Stomach (tissue), 9 donors: ENCODE results near the gene LILRB5. TPM values are rescaled to one million over a fixed set of nuclear protein-coding genes. Genes with fewer than 3 reads are reported as not detected.
A peak's percentile ranks its signal among the peaks of the same experiment; 100 is the strongest.
"Not testable (repeated sequence)": the region's sequence is repeated elsewhere in the genome, so short reads cannot be mapped to it uniquely, and the experiment has no call there.

Source experiments
- DNase-seq, 2 donors: peaks; one replicate each; pipeline versions ENCODE4 v3.0.0 to v3.0.0-alpha.2; 2013 to 2019
- H3K27ac ChIP-seq, 5 donors: fragments of 200-600 bp in 4 of 5; sonication (generic) in 4 of 5; one replicate each; pipeline ENCODE4 v1.5.1; 2013 to 2019; ENCODE audit warnings: mild to moderate bottlenecking in 1 of 5, moderate library complexity in 1 of 5
- H3K27me3 ChIP-seq, 3 donors: fragments of 200-600 bp; sonication (generic); one replicate each; pipeline ENCODE4 v1.5.1; 2017 to 2019; ENCODE audit warnings: mixed run types in 1 of 3
- H3K36me3 ChIP-seq, 4 donors: fragments of 200-600 bp; sonication (generic); 1 replicate in 3 of 4; 2 replicates in 1 of 4; pipeline ENCODE4 v1.5.1; 2016 to 2019
- H3K4me1 ChIP-seq, 4 donors: fragments of 200-600 bp; sonication (generic); one replicate each; pipeline ENCODE4 v1.5.1; 2016 to 2019
- H3K4me3 ChIP-seq, 4 donors: fragments of 200-600 bp; sonication (generic) in 3 of 4; one replicate each; pipeline ENCODE4 v1.5.1; 2016 to 2019; ENCODE audit warnings: mild to moderate bottlenecking in 1 of 4
- H3K9me3 ChIP-seq, 4 donors: fragments of 200-600 bp; sonication (generic); one replicate each; pipeline ENCODE4 v1.5.1; 2016 to 2019
- CTCF ChIP-seq, 7 experiments: fragments of 450-650 bp in 4 of 7; fragments of 200-600 bp in 3 of 7; sonication (generic) in 3 of 7; IDR thresholded peaks; one replicate each; pipeline ENCODE4 v1.5.1; 2016 to 2019; ENCODE audit warnings: antibody characterized with exemption in 7 of 7, control low read depth in 2 of 7, mild to moderate bottlenecking in 1 of 7
- EP300 ChIP-seq: sonication (generic); formaldehyde crosslinking; IDR thresholded peaks from one replicate; pipeline ENCODE4 v1.6.1; 2017; ENCODE audit warnings: antibody characterized with exemption
- POLR2A ChIP-seq, 4 donors: fragments of 450-650 bp; IDR thresholded peaks; one replicate each; pipeline ENCODE4 v1.6.1; 2016; ENCODE audit warnings: antibody characterized with exemption in 4 of 4, control low read depth in 2 of 4, mild to moderate bottlenecking in 1 of 4, moderate library complexity in 1 of 4
- POLR2AphosphoS5 ChIP-seq, 3 donors: sonication (generic); formaldehyde crosslinking; IDR thresholded peaks; one replicate each; pipeline ENCODE4 v1.6.1; 2016; ENCODE audit warnings: antibody characterized with exemption in 3 of 3
- WGBS, 5 donors: extraction: QIAGEN DNeasy Blood & Tissue Kit in 3 of 5; methylation state at CpG; one replicate each; pipeline versions ENCODE4 v1.1.5 to v1.1.7; 2013 to 2018; 5-methylcytosine and 5-hydroxymethylcytosine counted together
- intact Hi-C: fragments of 100-400 bp; cut with DNase I; formaldehyde crosslinking; loops from one replicate; pipeline ENCODE4 v1.15.1; 2023; ENCODE audit warnings: low total_unique reads
- polyA plus RNA-seq, 3 donors: library from polyadenylated mRNA; stranded (reverse); fragments of 200-250 nt; gene quantifications; one replicate each; pipeline ENCODE4 v1.2.3, GENCODE V29; 2013
- total RNA-seq, 5 donors: library from RNA; depleted of rRNA; stranded (reverse); fragments of >200 nt; gene quantifications; one replicate each; pipeline versions ENCODE4 v1.1.0 to v1.2.3, GENCODE V29; 2014 to 2016
- donor health status: healthy with polysubstance abuse.
- donor health status: Bipolar disorder and iron deficiency.
- donor health status: healthy.

Gene LILRB5
- total and polyA plus RNA-seq, 8 donors = 0.28 to 40.8 (median 3.1) TPM; not detected in 1

- Histone ChIP-seq H3K4me3 (no peak overlapping the region), H3K27ac (no peak overlapping the region), H3K36me3 (no peaks in the 10 kb centered on the region), H3K9me3 (peaks cover 0 to 6% (median 0%) of the 10 kb centered on the region in 4 donors), H3K4me1 (peaks cover 0 to 12% (median 3%) of the 10 kb centered on the region in 4 donors), H3K27me3 (peaks cover 0 to 33% (median 11%) of the 10 kb centered on the region in 3 donors)
- 4 to 73% (median 60%) methylated on average over 3 to 5 of the region's 5 CpGs for WGBS, 5 donors
- TF ChIP-seq EP300 (no peak), POLR2AphosphoS5 (IDR thresholded peaks at IDR 0.05) (no peak), POLR2A (IDR thresholded peaks at IDR 0.05) (no peak), CTCF (IDR thresholded peaks at IDR 0.05) (no peak)
- DNase-seq = peak in 1 of 2 donors; percentile 11
- intact Hi-C loops = loop anchor here (5.0 kb wide), 1 partner anchor 62 kb away; the partner anchor contains the start of gene TMC4
Measured at GRCh38 chr19:54233941-54234340, 23.1 kb downstream of the LILRB5 start.

DNA sequence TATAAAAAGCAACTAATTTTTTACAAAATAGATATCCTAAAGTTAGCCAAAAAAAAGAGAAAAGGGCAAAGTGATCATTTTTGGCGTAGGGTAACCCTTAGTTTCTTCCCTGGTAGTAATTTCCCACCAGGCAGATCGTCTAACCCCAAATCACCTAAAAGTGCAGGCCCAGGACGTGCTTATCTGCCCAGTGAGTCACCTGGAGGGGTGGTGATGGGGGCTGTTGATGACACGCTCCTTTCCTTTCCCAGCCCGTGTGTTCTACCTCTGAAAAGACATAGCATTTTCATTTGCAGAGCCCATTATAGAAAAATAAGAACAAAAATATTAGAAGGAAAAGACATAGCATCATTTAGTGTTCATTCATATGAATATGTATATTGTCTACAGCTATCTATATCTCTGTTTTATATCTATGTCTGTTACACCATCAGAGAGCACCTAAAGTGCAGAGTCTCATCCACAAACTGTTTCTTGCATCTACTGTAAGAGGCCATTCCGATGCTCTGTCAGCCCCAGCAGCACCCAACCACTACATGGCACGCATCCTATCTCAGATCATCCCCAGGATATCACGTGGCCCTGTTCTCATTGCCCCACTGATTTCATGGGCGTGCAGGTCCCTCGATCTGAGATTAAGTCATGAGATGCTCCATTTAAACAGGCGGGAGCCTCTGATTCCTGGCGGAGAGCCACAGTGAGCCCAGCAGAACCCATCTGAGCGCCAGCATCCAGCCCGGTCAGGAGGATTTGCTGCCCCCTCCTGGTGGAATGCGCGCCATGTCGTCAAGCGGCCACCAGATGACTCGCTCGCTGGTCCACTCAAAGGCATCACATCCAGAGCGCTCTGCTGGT, 25.8 kb downstream of the LILRB5 start:
- 11 to 19% (median 16%) methylated on average over 18 to 21 of the region's 21 CpGs for WGBS, 5 donors
- no peak for TF ChIP-seq POLR2A (IDR thresholded peaks at IDR 0.05)
- TF ChIP-seq EP300 = no peak
- peak in 5 of 7 experiments; percentile 81 to 90 (median 90) for TF ChIP-seq CTCF (IDR thresholded peaks at IDR 0.05)
- TF ChIP-seq POLR2AphosphoS5 (IDR thresholded peaks at IDR 0.05) = peak in 2 of 3 donors; percentile 12 to 49
- H3K27ac ChIP-seq = no peak overlapping the region
- intact Hi-C loops = loop anchor here (5.0 kb wide), 1 partner anchor 59 kb away; the partner anchor contains the start of gene TMC4
- no peaks in the 10 kb centered on the region for H3K36me3 ChIP-seq
- peaks cover 0 to 31% (median 10%) of the 10 kb centered on the region in 3 donors for H3K27me3 ChIP-seq
- H3K9me3 ChIP-seq = peaks cover 0 to 6% (median 0%) of the 10 kb centered on the region in 4 donors
- DNase-seq = peak; percentile 92 to 94
- no peak overlapping the region for H3K4me3 ChIP-seq
- H3K4me1 ChIP-seq = peaks cover 0 to 12% (median 3%) of the 10 kb centered on the region in 4 donors

DNA sequence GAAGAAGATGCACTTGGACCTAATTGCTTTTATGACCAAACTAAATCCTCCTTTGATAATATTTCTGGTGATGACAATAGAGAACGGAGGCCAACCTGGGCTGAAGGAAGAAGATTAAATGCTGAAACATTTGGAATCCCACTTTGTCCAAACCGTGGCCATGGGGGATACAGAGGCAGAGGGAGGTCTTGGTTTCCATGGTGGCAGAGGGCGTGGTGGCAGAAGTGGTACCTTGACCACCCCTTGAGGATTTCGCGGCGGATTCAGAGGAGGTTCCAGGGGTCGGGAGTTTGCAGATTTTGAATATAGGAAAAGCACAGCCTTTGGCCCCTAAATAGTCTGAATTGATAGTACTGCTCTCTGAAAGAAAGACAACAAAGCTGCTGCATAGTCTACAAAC, 27.0 kb downstream of the LILRB5 start:
- intact Hi-C loops = loop anchor here (5.0 kb wide), 1 partner anchor 58 kb away; the partner anchor contains the start of gene TMC4
- WGBS, 5 donors = 70 to 72% (median 71%) methylated on average over 7 of the region's 7 CpGs
- no peaks in the 10 kb centered on the region for H3K36me3 ChIP-seq
- H3K27me3 ChIP-seq = peaks cover 0 to 23% (median 10%) of the 10 kb centered on the region in 3 donors
- H3K4me3 ChIP-seq = no peak overlapping the region
- peaks cover 0 to 4% (median 0%) of the 10 kb centered on the region in 4 donors for H3K9me3 ChIP-seq
- TF ChIP-seq CTCF (IDR thresholded peaks at IDR 0.05) (no peak), EP300 (no peak), POLR2A (IDR thresholded peaks at IDR 0.05) (no peak), POLR2AphosphoS5 (IDR thresholded peaks at IDR 0.05) (no peak)
- no peak overlapping the region for H3K27ac ChIP-seq
- H3K4me1 ChIP-seq = peaks cover 0 to 12% (median 3%) of the 10 kb centered on the region in 4 donors
- no peak for DNase-seq

GRCh38 chr19:54229146-54229545, 27.9 kb downstream of the LILRB5 start:
- H3K36me3 ChIP-seq = no peaks in the 10 kb centered on the region
- intact Hi-C loops = no loop called here
- DNase-seq = no peak
- WGBS, 5 donors = 82 to 94% (median 89%) methylated on average over 8 of the region's 8 CpGs
- peaks cover 0 to 12% (median 3%) of the 10 kb centered on the region in 4 donors for H3K4me1 ChIP-seq
- H3K4me3 ChIP-seq = no peak overlapping the region
- H3K27ac ChIP-seq = no peak overlapping the region
- H3K27me3 ChIP-seq = peaks cover 0 to 24% (median 9%) of the 10 kb centered on the region in 3 donors
- no peaks in the 10 kb centered on the region for H3K9me3 ChIP-seq
- TF ChIP-seq POLR2A (IDR thresholded peaks at IDR 0.05) (no peak), POLR2AphosphoS5 (IDR thresholded peaks at IDR 0.05) (no peak), EP300 (no peak), CTCF (IDR thresholded peaks at IDR 0.05) (no peak)

DNA sequence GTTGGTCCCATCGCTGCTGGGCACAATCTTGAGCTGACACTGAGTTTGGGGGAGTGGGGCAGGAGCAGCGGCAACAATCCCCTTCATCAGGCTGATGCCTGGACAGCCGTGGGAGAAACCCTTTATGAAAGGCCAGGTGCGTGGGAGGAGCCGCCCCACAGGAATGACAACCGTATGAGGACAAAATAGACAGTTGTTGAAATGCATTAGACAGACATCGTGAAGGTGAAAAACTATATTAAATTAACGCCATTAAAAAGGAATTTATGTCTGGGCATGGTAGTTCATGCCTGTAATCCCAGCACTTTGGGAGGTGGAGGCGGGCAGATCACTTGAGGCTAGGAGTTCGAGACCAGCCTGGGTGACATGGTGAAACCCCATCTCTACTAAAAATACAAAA, 32.5 kb downstream of the LILRB5 start:
- DNase-seq, H3K27ac ChIP-seq, H3K4me3 ChIP-seq, H3K9me3 ChIP-seq, H3K36me3 ChIP-seq, intact Hi-C loops, H3K4me1 ChIP-seq: not testable (repeated sequence)
- 73 to 80% (median 78%) methylated on average over 9 to 10 of the region's 10 CpGs for WGBS, 5 donors
- peaks cover 0 to 33% (median 16%) of the 10 kb centered on the region in 3 donors for H3K27me3 ChIP-seq

GRCh38 chr19:54223937-54224281, 33.2 kb downstream of the LILRB5 start:
- not testable (repeated sequence) for H3K4me1 ChIP-seq, H3K27ac ChIP-seq, H3K36me3 ChIP-seq, H3K4me3 ChIP-seq, H3K9me3 ChIP-seq, DNase-seq
- H3K27me3 ChIP-seq = peaks cover 0 to 37% (median 16%) of the 10 kb centered on the region in 3 donors
- intact Hi-C loops = loop anchor here (2.0 kb wide), 1 partner anchor 23 kb away; no protein-coding TSS in a partner anchor
- WGBS, 5 donors = 42 to 65% (median 47%) methylated on average over 4 to 5 of the region's 5 CpGs
